Measurements from ENCODE around the gene DUOX2.
"Not testable (repeated sequence)": the region's sequence is repeated elsewhere in the genome, so short reads cannot be mapped to it uniquely, and the experiment has no call there.

DUOX2 gene

GRCh38 chr15:45138814-45139765 is 25.1 kb upstream of the DUOX2 start:
- DNase-seq (ENCODE audit: low read depth): no peak

GRCh38 chr15:45137703-45138102 is 23.7 kb upstream of the DUOX2 start:
- DNase-seq (ENCODE audit: low read depth): no peak

- DNase-seq (ENCODE audit: low read depth): no peak
These were observed 22.4 kb upstream of the DUOX2 start for GRCh38 chr15:45136378-45136764.

- DNase-seq (ENCODE audit: low read depth): not testable (repeated sequence)
These were observed 21.9 kb upstream of the DUOX2 start for GRCh38 chr15:45135705-45136377.

GRCh38 chr15:45134682-45135604 is 21.0 kb upstream of the DUOX2 start:
- DNase-seq (ENCODE audit: low read depth): no peak

- DNase-seq (ENCODE audit: low read depth): no peak
These were observed 20.1 kb upstream of the DUOX2 start for GRCh38 chr15:45134046-45134445.

- DNase-seq (ENCODE audit: low read depth): no peak
These were observed 19.6 kb upstream of the DUOX2 start for GRCh38 chr15:45133561-45133920.

GRCh38 chr15:45132844-45133560 is 19.0 kb upstream of the DUOX2 start:
- no peak for DNase-seq (ENCODE audit: low read depth)

- DNase-seq (ENCODE audit: low read depth): no peak
These were observed 17.5 kb upstream of the DUOX2 start for GRCh38 chr15:45131510-45131909.

GRCh38 chr15:45130291-45131000 is 16.5 kb upstream of the DUOX2 start:
- no peak for DNase-seq (ENCODE audit: low read depth)

GRCh38 chr15:45129651-45130129 is 15.7 kb upstream of the DUOX2 start, which contains the start of the genes DUOX1 and DUOXA1:
Gene DUOX1, plus strand, starts transcription at chr15:45129994. Its CDS starts 1,973 bp downstream, at chr15:45131967.
Gene DUOXA1, minus strand, starts transcription at chr15:45129879. Its CDS starts 6,865 bp downstream, at chr15:45123014.
- DNase-seq (ENCODE audit: low read depth): no peak

- DNase-seq (ENCODE audit: low read depth): no peak
These were observed 15.1 kb upstream of the DUOX2 start for GRCh38 chr15:45128971-45129639.

- DNase-seq (ENCODE audit: low read depth): no peak
These were observed 12.7 kb upstream of the DUOX2 start for GRCh38 chr15:45126535-45127158.

- no peak for DNase-seq (ENCODE audit: low read depth)
These were observed 9.4 kb upstream of the DUOX2 start for GRCh38 chr15:45123397-45123796.

GRCh38 chr15:45122719-45123118 is 8.7 kb upstream of the DUOX2 start:
- DNase-seq (ENCODE audit: low read depth): no peak

GRCh38 chr15:45121706-45122417 is 7.9 kb upstream of the DUOX2 start:
- no peak for DNase-seq (ENCODE audit: low read depth)

GRCh38 chr15:45121020-45121419 is 7.0 kb upstream of the DUOX2 start:
- no peak for DNase-seq (ENCODE audit: low read depth)

GRCh38 chr15:45120081-45120972 is 6.4 kb upstream of the DUOX2 start:
- no peak for DNase-seq (ENCODE audit: low read depth)

Data from stimulated activated CD8-positive, alpha-beta memory T cell treated with anti-CD3 and anti-CD28 coated beads, Interleukin-7, amount 100 ng/mL, for 24 hours (primary cell).